ENCODE data around the gene KCNQ2. TPM values are rescaled to one million over a fixed set of nuclear protein-coding genes. Genes with fewer than 3 reads are reported as not detected.

The KCNQ2 gene
- total RNA-seq, 1 donor from 2014 or later = 354 TPM

- peak overlapping the region; percentile 67 for H3K4me3 Mint-ChIP-seq (ENCODE audit: unreplicated experiment)
- H3K27me3 Mint-ChIP-seq (ENCODE audit: unreplicated experiment) = peaks cover 2% of the 10 kb centered on the region
- no peaks in the 10 kb centered on the region for H3K36me3 Mint-ChIP-seq (ENCODE audit: unreplicated experiment)
- peaks cover 27% of the 10 kb centered on the region for H3K4me1 Mint-ChIP-seq (ENCODE audit: low read depth, unreplicated experiment)
- peak overlapping the region; percentile 96 for H3K27ac Mint-ChIP-seq (ENCODE audit: unreplicated experiment)
- DNase-seq = no peak
- no peak for TF ChIP-seq CTCF (IDR thresholded peaks at IDR 0.05; ENCODE audit: partially characterized antibody, unreplicated experiment)
- peaks cover 14% of the 10 kb centered on the region for H3K9me3 Mint-ChIP-seq (ENCODE audit: unreplicated experiment)
These were observed 93.2 kb downstream of the KCNQ2 start for GRCh38 chr20:63379296-63379695.

GRCh38 chr20:63378626-63379025 lies 93.8 kb downstream of the KCNQ2 start:
- no peak for DNase-seq
- H3K9me3 Mint-ChIP-seq (ENCODE audit: unreplicated experiment) = peaks cover 14% of the 10 kb centered on the region
- peak overlapping the region; percentile 96 for H3K27ac Mint-ChIP-seq (ENCODE audit: unreplicated experiment)
- no peak for TF ChIP-seq CTCF (IDR thresholded peaks at IDR 0.05; ENCODE audit: partially characterized antibody, unreplicated experiment)
- H3K36me3 Mint-ChIP-seq (ENCODE audit: unreplicated experiment) = no peaks in the 10 kb centered on the region
- H3K27me3 Mint-ChIP-seq (ENCODE audit: unreplicated experiment) = peaks cover 2% of the 10 kb centered on the region
- H3K4me1 Mint-ChIP-seq (ENCODE audit: low read depth, unreplicated experiment) = peaks cover 27% of the 10 kb centered on the region
- H3K4me3 Mint-ChIP-seq (ENCODE audit: unreplicated experiment) = peak overlapping the region; percentile 65

GRCh38 chr20:63377951-63378381 lies 94.5 kb downstream of the KCNQ2 start:
- DNase-seq = peak; percentile 82
- Mint-ChIP-seq H3K27ac (ENCODE audit: unreplicated experiment) (peak overlapping the region; percentile 96), H3K4me3 (ENCODE audit: unreplicated experiment) (peak overlapping the region; percentile 65), H3K36me3 (ENCODE audit: unreplicated experiment) (no peaks in the 10 kb centered on the region), H3K9me3 (ENCODE audit: unreplicated experiment) (peaks cover 11% of the 10 kb centered on the region), H3K4me1 (ENCODE audit: low read depth, unreplicated experiment) (peaks cover 27% of the 10 kb centered on the region), H3K27me3 (ENCODE audit: unreplicated experiment) (no peaks in the 10 kb centered on the region)
- no peak for TF ChIP-seq CTCF (IDR thresholded peaks at IDR 0.05; ENCODE audit: partially characterized antibody, unreplicated experiment)

- peak; percentile 90 for DNase-seq
- Mint-ChIP-seq H3K9me3 (ENCODE audit: unreplicated experiment) (peaks cover 11% of the 10 kb centered on the region), H3K36me3 (ENCODE audit: unreplicated experiment) (no peaks in the 10 kb centered on the region), H3K4me3 (ENCODE audit: unreplicated experiment) (peak overlapping the region; percentile 82), H3K27me3 (ENCODE audit: unreplicated experiment) (no peaks in the 10 kb centered on the region), H3K4me1 (ENCODE audit: low read depth, unreplicated experiment) (peaks cover 27% of the 10 kb centered on the region), H3K27ac (ENCODE audit: unreplicated experiment) (peak overlapping the region; percentile 96)
- TF ChIP-seq CTCF (IDR thresholded peaks at IDR 0.05; ENCODE audit: partially characterized antibody, unreplicated experiment) = peak; percentile 44
These were observed 95.1 kb downstream of the KCNQ2 start for GRCh38 chr20:63377256-63377941.
